Type B pancreatic cell (in vitro differentiated cells): ENCODE measurements around the gene PTPRC. TPM values are rescaled to one million over a fixed set of nuclear protein-coding genes. Genes with fewer than 3 reads are reported as not detected.

Experiments used
- DNase-seq: peaks from one replicate; pipeline ENCODE4 v3.0.0; 2021; ENCODE audit warnings: mixed read lengths; ENCODE audit not compliant: unreplicated experiment; ENCODE audit errors: extremely low spot score
- H3K27ac Mint-ChIP-seq: 2 replicates; pipeline ENCODE4 v1.8.0; 2021; ENCODE audit warnings: mild to moderate bottlenecking, mixed read lengths
- H3K27me3 Mint-ChIP-seq: 2 replicates; pipeline ENCODE4 v1.8.0; 2021; ENCODE audit warnings: mixed read lengths
- H3K36me3 Mint-ChIP-seq: 2 replicates; pipeline ENCODE4 v1.8.0; 2021; ENCODE audit warnings: mixed read lengths
- H3K4me1 Mint-ChIP-seq: one replicate; pipeline ENCODE4 v1.8.0; 2021; ENCODE audit warnings: mixed read lengths; ENCODE audit not compliant: unreplicated experiment
- H3K4me3 Mint-ChIP-seq: 2 replicates; pipeline ENCODE4 v1.8.0; 2021; ENCODE audit warnings: mild to moderate bottlenecking, mixed read lengths
- H3K9me3 Mint-ChIP-seq: 2 replicates; pipeline ENCODE4 v1.8.0; 2021; ENCODE audit warnings: mixed read lengths
- CTCF ChIP-seq: fragments of 200-600 bp; sonication (generic); conservative IDR thresholded peaks from 2 replicates; pipeline ENCODE4 v1.5.0; 2021; ENCODE audit warnings: antibody characterized with exemption, mild to moderate bottlenecking
- total RNA-seq: library from RNA; stranded (reverse); gene quantifications from 2 replicates; pipeline ENCODE4 v1.2.1, GENCODE V29; 2021; ENCODE audit warnings: low replicate concordance

Gene PTPRC
- total RNA-seq, 1 donor from 2014 or later = not detected

GRCh38 chr1:198649232-198649967 lies 10.6 kb downstream of the PTPRC start:
- H3K4me3 Mint-ChIP-seq = no peak overlapping the region
- no peak overlapping the region for H3K27ac Mint-ChIP-seq
- DNase-seq = no peak
- no peaks in the 10 kb centered on the region for H3K4me1 Mint-ChIP-seq
- no peaks in the 10 kb centered on the region for H3K9me3 Mint-ChIP-seq
- no peaks in the 10 kb centered on the region for H3K27me3 Mint-ChIP-seq
- H3K36me3 Mint-ChIP-seq = no peaks in the 10 kb centered on the region
- no peak for TF ChIP-seq CTCF

- H3K4me1 Mint-ChIP-seq = no peaks in the 10 kb centered on the region
- no peak for TF ChIP-seq CTCF
- no peaks in the 10 kb centered on the region for H3K36me3 Mint-ChIP-seq
- no peak overlapping the region for H3K4me3 Mint-ChIP-seq
- no peak overlapping the region for H3K27ac Mint-ChIP-seq
- no peak for DNase-seq
- no peaks in the 10 kb centered on the region for H3K27me3 Mint-ChIP-seq
- no peaks in the 10 kb centered on the region for H3K9me3 Mint-ChIP-seq
Observed at GRCh38 chr1:198649968-198650338, 11.1 kb downstream of the PTPRC start.

DNA sequence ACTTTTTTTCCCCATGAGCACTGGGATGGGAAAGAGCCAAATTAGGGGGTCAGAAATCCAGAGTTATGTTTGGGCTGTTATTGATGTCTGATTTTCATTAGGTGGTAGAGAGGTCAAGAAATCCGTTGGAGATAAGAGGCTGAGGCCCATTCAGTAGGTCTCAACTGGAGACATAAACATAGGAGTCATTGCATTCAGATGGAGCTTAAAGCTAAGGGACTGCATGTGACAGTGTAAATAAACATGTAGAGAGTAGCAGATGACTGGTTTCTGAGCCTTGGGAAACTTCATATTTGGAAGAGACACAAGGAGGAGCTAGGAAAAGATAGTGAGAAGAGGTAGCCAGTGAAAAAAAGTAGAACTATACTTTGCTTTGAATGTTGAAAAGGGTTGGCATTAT lies 11.7 kb downstream of the PTPRC start:
- DNase-seq = no peak
- Mint-ChIP-seq H3K4me1 (peaks cover 2% of the 10 kb centered on the region), H3K27me3 (no peaks in the 10 kb centered on the region), H3K27ac (no peak overlapping the region), H3K4me3 (no peak overlapping the region), H3K9me3 (no peaks in the 10 kb centered on the region), H3K36me3 (no peaks in the 10 kb centered on the region)
- no peak for TF ChIP-seq CTCF

DNA sequence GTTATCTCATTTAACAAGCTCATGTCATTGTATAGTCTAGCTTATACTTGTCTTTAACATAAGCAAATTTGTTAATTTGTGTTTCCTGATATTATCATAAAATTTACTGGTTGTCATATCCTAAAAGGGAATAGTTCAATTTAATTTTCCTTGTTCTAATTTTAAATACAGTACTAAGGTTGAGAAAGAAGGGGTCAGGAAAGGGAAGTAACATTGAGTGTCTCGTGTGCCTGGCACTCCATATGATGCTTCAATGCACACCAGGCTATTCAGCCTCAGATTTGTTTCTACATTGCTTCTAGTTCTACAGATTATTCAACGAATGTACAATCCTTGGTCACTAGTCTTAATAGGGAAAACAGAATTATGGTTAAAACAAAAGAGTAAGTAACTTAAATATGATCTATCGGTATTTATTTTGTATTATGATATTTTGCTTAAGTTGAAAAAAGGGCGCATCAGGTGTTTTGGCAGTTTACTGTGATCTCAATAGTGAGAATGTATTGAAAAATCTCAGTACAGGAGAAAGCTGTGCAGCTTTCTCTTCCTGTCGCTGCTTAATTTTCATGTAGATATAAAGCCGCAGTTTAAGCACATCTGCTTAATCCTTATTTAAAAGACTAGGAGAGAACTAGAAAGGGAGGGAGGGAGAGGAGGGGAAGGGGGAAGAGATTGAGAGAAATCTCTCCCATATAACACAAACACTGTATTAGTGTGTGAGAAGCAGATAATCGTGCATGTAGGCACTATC lies 13.0 kb downstream of the PTPRC start:
- DNase-seq = no peak
- TF ChIP-seq CTCF = no peak
- no peak overlapping the region for H3K4me3 Mint-ChIP-seq
- no peak overlapping the region for H3K27ac Mint-ChIP-seq
- no peaks in the 10 kb centered on the region for H3K36me3 Mint-ChIP-seq
- H3K27me3 Mint-ChIP-seq = no peaks in the 10 kb centered on the region
- H3K9me3 Mint-ChIP-seq = no peaks in the 10 kb centered on the region
- peaks cover 9% of the 10 kb centered on the region for H3K4me1 Mint-ChIP-seq

- no peak for DNase-seq
- TF ChIP-seq CTCF = no peak
- Mint-ChIP-seq H3K36me3 (no peaks in the 10 kb centered on the region), H3K27me3 (no peaks in the 10 kb centered on the region), H3K4me3 (no peak overlapping the region), H3K9me3 (no peaks in the 10 kb centered on the region), H3K27ac (no peak overlapping the region), H3K4me1 (peaks cover 17% of the 10 kb centered on the region)
Observed at GRCh38 chr1:198653808-198654413, 15.1 kb downstream of the PTPRC start.
